PC-9 (cell line): ENCODE data around the gene RAB11FIP4.

ENCODE experiments used
- CTCF ChIP-seq: fragments of 200-600 bp; sonication (generic); conservative IDR thresholded peaks from 2 replicates; pipeline ENCODE4 v1.6.1; 2017; ENCODE audit warnings: mixed run types, antibody characterized with exemption, mild to moderate bottlenecking, moderate library complexity
- EZH2 ChIP-seq: fragments of 200-600 bp; sonication (generic); IDR thresholded peaks from 2 replicates; pipeline ENCODE4 v1.8.0; 2017; ENCODE audit warnings: antibody characterized with exemption, low read depth

- TF ChIP-seq CTCF (no peak), EZH2 (no peak)
Measured at GRCh38 chr17:31416503-31416923, 25.0 kb downstream of the RAB11FIP4 start.
